GM18867 (cell line): ENCODE data around the gene MTO1.
"Not testable (repeated sequence)": the region's sequence is repeated elsewhere in the genome, so short reads cannot be mapped to it uniquely, and the experiment has no call there.

ENCODE experiments used
- ATAC-seq: cut with Tn5 transposase; IDR thresholded peaks from one replicate; pipeline ENCODE4 v1.9.1; 2021; ENCODE audit warnings: mild to moderate bottlenecking, moderate library complexity; ENCODE audit not compliant: unreplicated experiment

MTO1 gene

GRCh38 chr6:73503027-73503772, 41.7 kb downstream of the MTO1 start:
- no peak for ATAC-seq

GRCh38 chr6:73504160-73504559, 42.6 kb downstream of the MTO1 start:
- no peak for ATAC-seq

- ATAC-seq = no peak
Measured at GRCh38 chr6:73505142-73505541, 43.6 kb downstream of the MTO1 start.

GRCh38 chr6:73505705-73506104, 44.2 kb downstream of the MTO1 start:
- ATAC-seq = not testable (repeated sequence)

- no peak for ATAC-seq
Measured at GRCh38 chr6:73506246-73506645, 44.7 kb downstream of the MTO1 start.

- no peak for ATAC-seq
Measured at GRCh38 chr6:73508776-73509175, 47.2 kb downstream of the MTO1 start.

GRCh38 chr6:73509851-73510250, 48.3 kb downstream of the MTO1 start:
- no peak for ATAC-seq

- no peak for ATAC-seq
Measured at GRCh38 chr6:73511796-73512195, 50.3 kb downstream of the MTO1 start.

GRCh38 chr6:73513496-73513854, 51.9 kb downstream of the MTO1 start:
- ATAC-seq = no peak

- ATAC-seq = no peak
Measured at GRCh38 chr6:73514746-73515110, 53.2 kb downstream of the MTO1 start.

- peak; percentile 54 for ATAC-seq
Measured at GRCh38 chr6:73515204-73515655, 53.7 kb downstream of the MTO1 start.

- no peak for ATAC-seq
Measured at GRCh38 chr6:73516514-73517489, 55.3 kb downstream of the MTO1 start.

GRCh38 chr6:73518100-73518981, 56.8 kb downstream of the MTO1 start:
- not testable (repeated sequence) for ATAC-seq

- ATAC-seq = not testable (repeated sequence)
Measured at GRCh38 chr6:73518982-73519881, 57.7 kb downstream of the MTO1 start.

- ATAC-seq = no peak
Measured at GRCh38 chr6:73519926-73520687, 58.6 kb downstream of the MTO1 start.

- peak; percentile 65 for ATAC-seq
Measured at GRCh38 chr6:73520688-73521350, 59.3 kb downstream of the MTO1 start, which contains the start of gene EEF1A1. EEF1A1 (minus strand) TSS chr6:73521032; CDS start chr6:73520026, 1,006 bp downstream.

GRCh38 chr6:73521351-73521985, 59.9 kb downstream of the MTO1 start:
- ATAC-seq = peak; percentile 30
